Neuronal stem cell (in vitro differentiated cells): ENCODE measurements around the gene ZDHHC11. TPM values are rescaled to one million over a fixed set of nuclear protein-coding genes. Genes with fewer than 3 reads are reported as not detected.

ENCODE experiments used
- DNase-seq: peaks from one replicate; pipeline ENCODE4 v3.0.0-alpha.2; 2013; ENCODE audit warnings: low spot score
- H2AFZ ChIP-seq: one replicate; pipeline ENCODE4 v1.6.1; 2013; ENCODE audit warnings: mild to moderate bottlenecking, low read length, inconsistent platforms
- H2AK5ac ChIP-seq: 2 replicates; pipeline ENCODE4 v1.6.1; 2013; ENCODE audit warnings: low read depth, mild to moderate bottlenecking, inconsistent platforms, low read length, moderate library complexity, mixed read lengths
- H2BK120ac ChIP-seq: 2 replicates; pipeline ENCODE4 v1.6.1; 2013; ENCODE audit warnings: low read depth, mild to moderate bottlenecking, inconsistent platforms, low read length, moderate library complexity, mixed read lengths
- H2BK12ac ChIP-seq: one replicate; pipeline ENCODE4 v1.6.1; 2013; ENCODE audit warnings: low read length, inconsistent platforms
- H2BK15ac ChIP-seq: 2 replicates; pipeline ENCODE4 v1.6.1; 2013; ENCODE audit warnings: mild to moderate bottlenecking, low read length, inconsistent platforms, mixed read lengths
- H2BK5ac ChIP-seq: one replicate; pipeline ENCODE4 v1.6.1; 2013; ENCODE audit warnings: inconsistent platforms, mild to moderate bottlenecking, low read length, moderate library complexity
- H3K14ac ChIP-seq: one replicate; pipeline ENCODE4 v1.6.1; 2013; ENCODE audit warnings: low read length, inconsistent platforms
- H3K18ac ChIP-seq: 2 replicates; pipeline ENCODE4 v1.6.1; 2013; ENCODE audit warnings: low read length, inconsistent platforms
- H3K23ac ChIP-seq: 2 replicates; pipeline ENCODE4 v1.6.1; 2013; ENCODE audit warnings: low read depth, mild to moderate bottlenecking, mixed read lengths, low read length, inconsistent platforms; ENCODE audit not compliant: poor library complexity
- H3K27ac ChIP-seq: replicated peaks from 3 replicates; pipeline ENCODE4 v1.5.1; 2013; ENCODE audit warnings: low read length, inconsistent platforms
- H3K27me3 ChIP-seq, 3 experiments: 2 replicates each; pipeline ENCODE4 v1.6.1; 2013; ENCODE audit warnings: low read length in 3 of 3, mild to moderate bottlenecking in 2 of 3, inconsistent platforms in 1 of 3, low read depth in 1 of 3, mixed read lengths in 1 of 3, moderate library complexity in 1 of 3; ENCODE audit not compliant: control insufficient read depth in 3 of 3, insufficient read depth in 3 of 3
- H3K36me3 ChIP-seq, 2 donors: replicated peaks in 1 of 2; 2 replicates each; pipeline ENCODE4 v1.6.1; 2013; ENCODE audit warnings: low read length in 2 of 2; ENCODE audit not compliant: control insufficient read depth in 2 of 2, insufficient read depth in 2 of 2
- H3K4ac ChIP-seq: 2 replicates; pipeline ENCODE4 v1.6.1; 2013; ENCODE audit warnings: inconsistent platforms, mild to moderate bottlenecking, low read length, moderate library complexity
- H3K4me1 ChIP-seq, 2 donors: 1 replicate in 1 of 2; 2 replicates in 1 of 2; pipeline ENCODE4 v1.6.1; 2013; ENCODE audit warnings: low read length in 2 of 2, low read depth in 1 of 2; ENCODE audit not compliant: control insufficient read depth in 2 of 2, insufficient read depth in 1 of 2
- H3K4me2 ChIP-seq: one replicate; pipeline ENCODE4 v1.6.1; 2013; ENCODE audit warnings: mild to moderate bottlenecking, low read length, inconsistent platforms; ENCODE audit not compliant: insufficient read depth, poor library complexity, severe bottlenecking
- H3K4me3 ChIP-seq, 2 donors: 2 replicates each; pipeline ENCODE4 v1.5.1; 2013; ENCODE audit warnings: low read length in 2 of 2, mild to moderate bottlenecking in 2 of 2, inconsistent platforms in 1 of 2, moderate library complexity in 1 of 2
- H3K79me1 ChIP-seq: one replicate; pipeline ENCODE4 v1.6.1; 2013; ENCODE audit warnings: low read depth, mild to moderate bottlenecking, inconsistent platforms, low read length, moderate library complexity
- H3K9ac ChIP-seq: one replicate; pipeline ENCODE4 v1.6.1; 2013; ENCODE audit warnings: mild to moderate bottlenecking, low read depth, low read length, inconsistent platforms; ENCODE audit not compliant: poor library complexity
- H3K9me3 ChIP-seq, 2 donors: replicated peaks in 1 of 2; 2 replicates each; pipeline versions ENCODE3 to v1.6.1; 2013; ENCODE audit warnings: low read length in 2 of 2, mild to moderate bottlenecking in 2 of 2, inconsistent platforms in 1 of 2, low read depth in 1 of 2, mixed read lengths in 1 of 2, moderate library complexity in 1 of 2; ENCODE audit not compliant: control insufficient read depth in 2 of 2, insufficient read depth in 1 of 2
- H4K8ac ChIP-seq: one replicate; pipeline ENCODE4 v1.6.1; 2013; ENCODE audit warnings: low read depth, mild to moderate bottlenecking, inconsistent platforms, low read length, moderate library complexity
- H4K91ac ChIP-seq: one replicate; pipeline ENCODE4 v1.6.1; 2013; ENCODE audit warnings: low read length, low read depth, mild to moderate bottlenecking, inconsistent platforms; ENCODE audit not compliant: poor library complexity
- WGBS, 2 donors: extraction: QIAGEN DNeasy Blood & Tissue Kit; methylation state at CpG; one replicate each; pipeline ENCODE4 v1.1.7; 2013; ENCODE audit warnings: missing lambda C conversion rate in 2 of 2, mixed read lengths in 1 of 2; ENCODE audit not compliant: insufficient read length in 2 of 2, insufficient replicate concordance in 1 of 2; ENCODE audit errors: extremely low coverage in 2 of 2; 5-methylcytosine and 5-hydroxymethylcytosine counted together
- polyA plus RNA-seq, 2 experiments: library from polyadenylated mRNA; stranded (reverse); fragments of 200-250 nt; gene quantifications; one replicate each; pipeline ENCODE4 v1.2.3, GENCODE V29; 2013

ZDHHC11 gene
- 6.4 TPM for polyA plus RNA-seq (2013, experiment 1 of 2)
- polyA plus RNA-seq (2013, experiment 2 of 2) = 6.7 TPM

DNA sequence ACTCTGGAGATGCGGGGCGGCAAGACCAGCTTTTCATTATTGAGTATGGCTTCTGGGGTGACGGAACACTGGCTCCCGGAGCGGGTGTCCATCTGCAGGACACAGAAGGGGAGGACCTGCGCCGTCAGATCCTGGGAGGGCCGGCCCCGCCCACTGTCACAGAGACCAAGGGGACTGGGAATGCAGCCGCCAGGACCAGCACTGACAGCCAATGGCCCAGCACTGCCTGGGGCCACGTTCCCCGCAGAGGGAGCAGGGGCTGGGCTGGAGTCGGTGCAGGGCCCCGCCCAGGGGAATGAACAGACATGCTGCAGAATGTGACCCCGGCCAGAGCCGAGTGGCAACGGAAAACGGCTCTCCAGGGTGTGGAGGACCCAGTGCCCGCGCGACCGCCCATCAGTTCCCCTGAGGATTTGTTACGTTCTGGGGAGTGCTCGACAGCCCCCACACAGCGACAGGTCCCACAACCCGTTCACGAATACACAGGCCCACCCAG, at the start of gene ZDHHC11:
ZDHHC11 (minus strand) TSS at position 476 of the 496 bp plus-strand sequence; CDS start at position 92, 384 bp downstream.
- H3K4me1 ChIP-seq = peaks cover 20 to 23% of the 10 kb centered on the region in 2 donors
- peaks cover 2% of the 10 kb centered on the region for H3K79me1 ChIP-seq
- H3K9ac ChIP-seq = peak within 1 kb of the TSS; percentile 63
- H2AFZ ChIP-seq = no peak within 1 kb of the TSS
- no peak within 1 kb of the TSS for H4K8ac ChIP-seq
- H3K4me3 ChIP-seq = peak within 1 kb of the TSS in 1 of 2 donors; percentile 48
- H3K4ac ChIP-seq = no peak within 1 kb of the TSS
- peak within 1 kb of the TSS; percentile 73 for H2BK12ac ChIP-seq
- H4K91ac ChIP-seq = peak within 1 kb of the TSS; percentile 9
- H2BK5ac ChIP-seq = peak within 1 kb of the TSS; percentile 60
- H3K36me3 ChIP-seq = no peaks in the 10 kb centered on the region
- no peak within 1 kb of the TSS for H3K4me2 ChIP-seq
- DNase-seq = no peak
- H3K14ac ChIP-seq = peak within 1 kb of the TSS; percentile 90
- H2BK120ac ChIP-seq = no peak within 1 kb of the TSS
- no peaks in the 10 kb centered on the region for H3K9me3 ChIP-seq
- WGBS, 2 donors = no CpG with 5 or more reads among the region's 27 CpGs
- H3K18ac ChIP-seq = peak within 1 kb of the TSS; percentile 78
- no peaks in the 10 kb centered on the region for H3K27me3 ChIP-seq
- peak within 1 kb of the TSS; percentile 87 for H2AK5ac ChIP-seq
- peak within 1 kb of the TSS; percentile 91 for H3K23ac ChIP-seq
- H3K27ac ChIP-seq = no peak within 1 kb of the TSS
- peak within 1 kb of the TSS; percentile 98 for H2BK15ac ChIP-seq

- H2BK120ac ChIP-seq = no peak overlapping the region
- peak overlapping the region; percentile 72 for H2AK5ac ChIP-seq
- no peaks in the 10 kb centered on the region for H3K27me3 ChIP-seq
- peak overlapping the region; percentile 93 for H3K4me2 ChIP-seq
- H3K27ac ChIP-seq = no peak overlapping the region
- DNase-seq = no peak
- H2AFZ ChIP-seq = no peak overlapping the region
- no peaks in the 10 kb centered on the region for H3K9me3 ChIP-seq
- no CpG with 5 or more reads among the region's 9 CpGs for WGBS, 2 donors
- peak overlapping the region; percentile 51 for H3K23ac ChIP-seq
- H2BK5ac ChIP-seq = no peak overlapping the region
- peaks cover 20% of the 10 kb centered on the region for H3K79me1 ChIP-seq
- no peak overlapping the region for H2BK12ac ChIP-seq
- peak overlapping the region; percentile 76 to 86 for H3K4me3 ChIP-seq
- H3K4me1 ChIP-seq = peaks cover 11 to 15% of the 10 kb centered on the region in 2 donors
- H4K8ac ChIP-seq = no peak overlapping the region
- no peak overlapping the region for H3K18ac ChIP-seq
- H2BK15ac ChIP-seq = no peak overlapping the region
- H3K14ac ChIP-seq = no peak overlapping the region
- H4K91ac ChIP-seq = no peak overlapping the region
- H3K4ac ChIP-seq = no peak overlapping the region
- peak overlapping the region; percentile 50 for H3K9ac ChIP-seq
- peaks cover 34 to 64% of the 10 kb centered on the region in 2 donors for H3K36me3 ChIP-seq
Observed at GRCh38 chr5:893711-894110, 42.9 kb upstream of the ZDHHC11 start.

DNA sequence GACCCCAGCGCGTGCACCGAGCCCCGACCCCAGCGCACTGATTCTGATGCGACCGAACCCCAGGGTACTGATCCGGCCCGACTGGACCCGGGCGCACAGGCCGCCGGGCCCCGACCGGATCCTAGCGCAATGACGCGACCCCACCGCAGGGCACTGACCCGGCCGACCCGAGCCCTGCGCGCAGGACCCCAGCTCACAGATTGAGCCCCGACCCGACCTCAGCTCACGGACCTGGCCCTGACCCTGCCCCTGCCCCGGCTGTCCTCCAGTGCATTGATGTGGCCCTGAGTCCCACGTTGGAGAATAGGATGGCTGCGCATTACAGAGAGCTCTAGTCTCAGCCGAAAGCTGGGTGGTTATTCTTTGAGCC, 42.3 kb upstream of the ZDHHC11 start:
- no peaks in the 10 kb centered on the region for H3K9me3 ChIP-seq
- WGBS, 2 donors = no CpG with 5 or more reads among the region's 31 CpGs
- H2BK15ac ChIP-seq = no peak overlapping the region
- H3K27me3 ChIP-seq = no peaks in the 10 kb centered on the region
- peak overlapping the region; percentile 22 for H2AK5ac ChIP-seq
- peak overlapping the region; percentile 76 to 86 for H3K4me3 ChIP-seq
- peak overlapping the region; percentile 96 for H2AFZ ChIP-seq
- peak overlapping the region; percentile 93 for H3K4me2 ChIP-seq
- peak overlapping the region; percentile 96 for H3K9ac ChIP-seq
- no peak overlapping the region for H4K8ac ChIP-seq
- H4K91ac ChIP-seq = no peak overlapping the region
- peak overlapping the region; percentile 96 for H3K23ac ChIP-seq
- no peak overlapping the region for H3K14ac ChIP-seq
- peak overlapping the region; percentile 71 for H2BK5ac ChIP-seq
- H3K27ac ChIP-seq = no peak overlapping the region
- no peak overlapping the region for H2BK120ac ChIP-seq
- no peak for DNase-seq
- peaks cover 20% of the 10 kb centered on the region for H3K79me1 ChIP-seq
- H3K36me3 ChIP-seq = peaks cover 39 to 70% of the 10 kb centered on the region in 2 donors
- peaks cover 11 to 15% of the 10 kb centered on the region in 2 donors for H3K4me1 ChIP-seq
- H2BK12ac ChIP-seq = no peak overlapping the region
- H3K18ac ChIP-seq = peak overlapping the region; percentile 94
- H3K4ac ChIP-seq = no peak overlapping the region

DNA sequence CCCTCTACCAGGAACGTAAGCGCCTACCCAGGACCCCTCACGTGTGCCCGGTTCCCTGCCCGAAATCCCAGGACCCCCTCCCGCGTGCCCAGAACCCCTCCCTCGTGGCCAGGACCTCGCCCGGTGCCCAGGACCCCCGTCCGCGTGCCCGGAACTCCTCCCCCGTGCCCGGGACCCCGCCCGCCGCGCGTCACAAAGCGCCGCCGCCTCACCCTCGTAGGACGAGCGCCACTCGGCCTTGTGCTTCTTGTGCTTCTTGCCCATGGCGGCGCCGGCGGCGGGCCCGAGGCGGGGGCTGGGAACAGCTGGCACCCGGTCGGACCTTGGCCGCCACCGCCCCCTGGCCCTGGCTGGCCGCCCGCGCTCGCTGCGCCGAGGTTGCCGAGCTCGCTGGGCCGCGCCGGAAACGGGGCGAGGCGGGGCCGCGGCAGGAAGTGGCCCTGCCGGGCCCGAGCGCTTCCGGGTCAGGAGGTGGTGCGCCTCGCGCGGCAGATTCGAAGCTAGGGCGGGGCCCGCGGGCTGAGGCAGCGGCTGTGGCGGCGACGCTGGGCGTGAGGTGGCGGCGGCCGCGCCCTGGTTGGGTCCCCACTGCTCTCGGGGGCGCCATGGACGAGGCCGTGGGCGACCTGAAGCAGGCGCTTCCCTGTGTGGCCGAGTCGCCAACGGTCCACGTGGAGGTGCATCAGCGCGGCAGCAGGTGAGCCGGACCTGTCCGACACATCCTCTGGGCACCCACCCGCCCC, 41.8 kb upstream of the ZDHHC11 start, which contains the start of the genes BRD9 and TRIP13:
BRD9 (minus strand) TSS at position 408 of the 743 bp plus-strand sequence; CDS start at position 264, 144 bp downstream.
TRIP13 (plus strand) TSS at position 491 of the 743 bp plus-strand sequence; CDS start at position 606, 115 bp downstream.
- H2BK120ac ChIP-seq = no peak within 1 kb of the TSS
- H3K4ac ChIP-seq = no peak within 1 kb of the TSS
- H2BK15ac ChIP-seq = no peak within 1 kb of the TSS
- H3K18ac ChIP-seq = peak within 1 kb of the TSS; percentile 98
- WGBS, 2 donors = no CpG with 5 or more reads among the region's 91 CpGs
- H2AFZ ChIP-seq = peak within 1 kb of the TSS; percentile 96
- H4K8ac ChIP-seq = no peak within 1 kb of the TSS
- peaks cover 42 to 75% of the 10 kb centered on the region in 2 donors for H3K36me3 ChIP-seq
- peak within 1 kb of the TSS; percentile 72 for H3K14ac ChIP-seq
- peak within 1 kb of the TSS; percentile 71 for H2BK5ac ChIP-seq
- peak within 1 kb of the TSS; percentile 96 for H3K9ac ChIP-seq
- no peak within 1 kb of the TSS for H2BK12ac ChIP-seq
- peak within 1 kb of the TSS; percentile 96 for H3K23ac ChIP-seq
- H3K27ac ChIP-seq = peak within 1 kb of the TSS; percentile 59
- no peaks in the 10 kb centered on the region for H3K9me3 ChIP-seq
- H3K4me3 ChIP-seq = peak within 1 kb of the TSS; percentile 76 to 86
- H3K27me3 ChIP-seq = no peaks in the 10 kb centered on the region
- peaks cover 11 to 15% of the 10 kb centered on the region in 2 donors for H3K4me1 ChIP-seq
- no peak within 1 kb of the TSS for H4K91ac ChIP-seq
- peak within 1 kb of the TSS; percentile 72 for H2AK5ac ChIP-seq
- H3K79me1 ChIP-seq = peaks cover 20% of the 10 kb centered on the region
- peak within 1 kb of the TSS; percentile 93 for H3K4me2 ChIP-seq
- DNase-seq = peak; percentile 66
